HUES6 (cell line): ENCODE results near the gene C1orf35.

ENCODE experiments used
- H3K27ac ChIP-seq: 2 replicates; pipeline ENCODE4 v1.7.0; 2013; ENCODE audit warnings: low read depth, mild to moderate bottlenecking, low read length, inconsistent platforms
- H3K27me3 ChIP-seq: 2 replicates; pipeline ENCODE4 v1.6.1; 2013; ENCODE audit warnings: low read length; ENCODE audit not compliant: control insufficient read depth, insufficient read depth
- H3K36me3 ChIP-seq: 2 replicates; pipeline ENCODE4 v1.6.1; 2013; ENCODE audit warnings: low read length; ENCODE audit not compliant: control insufficient read depth, insufficient read depth
- H3K4me1 ChIP-seq: 2 replicates; pipeline ENCODE4 v1.6.1; 2013; ENCODE audit warnings: low read length; ENCODE audit not compliant: control insufficient read depth, insufficient read depth
- H3K4me3 ChIP-seq: 2 replicates; pipeline ENCODE4 v1.5.1; 2013; ENCODE audit warnings: low read depth, low read length
- H3K9ac ChIP-seq: one replicate; pipeline ENCODE4 v1.6.1; 2013; ENCODE audit warnings: mild to moderate bottlenecking, low read length
- H3K9me3 ChIP-seq: 2 replicates; pipeline ENCODE4 v1.6.1; 2013; ENCODE audit warnings: low read depth, low read length; ENCODE audit not compliant: control insufficient read depth, insufficient read depth

The C1orf35 gene

DNA sequence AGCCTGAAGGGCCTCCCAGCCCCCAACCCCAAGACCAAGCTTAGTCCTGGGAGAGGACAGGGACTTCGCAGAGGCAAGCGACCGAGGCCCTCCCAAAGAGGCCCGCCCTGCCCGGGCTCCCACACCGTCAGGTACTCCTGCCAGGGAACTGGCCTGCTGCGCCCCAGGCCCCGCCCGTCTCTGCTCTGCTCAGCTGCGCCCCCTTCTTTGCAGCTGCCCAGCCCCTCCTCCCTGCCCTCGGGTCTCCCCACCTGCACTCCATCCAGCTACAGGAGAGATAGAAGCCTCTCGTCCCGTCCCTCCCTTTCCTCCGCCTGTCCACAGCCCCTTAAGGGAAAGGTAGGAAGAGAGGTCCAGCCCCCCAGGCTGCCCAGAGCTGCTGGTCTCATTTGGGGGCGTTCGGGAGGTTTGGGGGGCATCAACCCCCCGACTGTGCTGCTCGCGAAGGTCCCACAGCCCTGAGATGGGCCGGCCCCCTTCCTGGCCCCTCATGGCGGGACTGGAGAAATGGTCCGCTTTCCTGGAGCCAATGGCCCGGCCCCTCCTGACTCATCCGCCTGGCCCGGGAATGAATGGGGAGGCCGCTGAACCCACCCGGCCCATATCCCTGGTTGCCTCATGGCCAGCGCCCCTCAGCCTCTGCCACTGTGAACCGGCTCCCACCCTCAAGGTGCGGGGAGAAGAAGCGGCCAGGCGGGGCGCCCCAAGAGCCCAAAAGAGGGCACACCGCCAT, 42.5 kb downstream of the C1orf35 start:
- Histone ChIP-seq H3K27ac (no peak overlapping the region), H3K9me3 (no peaks in the 10 kb centered on the region), H3K4me3 (peak overlapping the region; percentile 83), H3K36me3 (no peaks in the 10 kb centered on the region), H3K4me1 (peaks cover 26% of the 10 kb centered on the region; the same call in 1 of the 2 replicates), H3K9ac (peak overlapping the region; percentile 58), H3K27me3 (peaks cover 92% of the 10 kb centered on the region)

DNA sequence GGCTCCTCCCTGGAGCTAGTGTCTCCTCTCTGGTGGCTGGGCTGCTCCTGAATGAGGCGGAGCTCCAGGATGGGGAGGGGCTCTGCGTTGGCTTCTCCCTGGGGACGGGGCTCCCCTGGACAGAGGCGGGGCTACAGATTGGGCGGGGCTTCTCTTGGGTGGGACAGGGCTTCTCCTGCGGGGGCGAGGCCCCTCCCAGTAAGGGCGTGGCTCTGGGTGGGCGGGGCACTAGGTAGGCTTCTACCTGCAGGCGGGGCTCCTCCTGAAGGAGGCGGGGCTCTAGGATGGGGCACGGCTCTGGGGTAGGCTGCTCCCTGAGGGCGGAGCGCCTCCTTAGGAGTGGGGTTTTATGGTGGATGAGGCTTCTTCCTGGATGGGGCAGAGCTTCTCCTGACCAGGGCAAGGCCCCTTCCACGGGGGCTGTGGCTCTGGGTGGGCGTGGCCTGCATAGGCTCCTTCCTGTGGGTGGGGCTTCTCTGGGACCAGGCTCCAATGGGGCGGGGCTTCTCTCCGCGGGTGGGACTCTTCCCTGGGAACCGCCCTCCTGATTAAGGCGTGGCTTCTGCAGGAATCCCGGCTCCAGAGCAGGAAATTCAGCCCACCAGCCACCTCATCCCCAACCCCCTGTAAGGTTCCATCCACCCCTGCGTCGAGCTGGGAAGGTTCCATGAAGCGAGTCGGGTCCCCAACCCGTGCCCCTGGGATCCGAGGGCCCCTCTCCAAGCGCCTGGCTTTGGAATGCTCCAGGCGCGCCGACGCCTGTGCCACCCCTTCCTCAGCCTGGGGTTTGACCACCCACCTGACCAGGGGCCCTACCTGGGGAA, 43.3 kb downstream of the C1orf35 start:
- no peak overlapping the region for H3K27ac ChIP-seq
- H3K9ac ChIP-seq: peak overlapping the region; percentile 58
- no peaks in the 10 kb centered on the region for H3K36me3 ChIP-seq
- peaks cover 89% of the 10 kb centered on the region for H3K27me3 ChIP-seq
- peak overlapping the region; percentile 83 for H3K4me3 ChIP-seq
- H3K4me1 ChIP-seq: peaks cover 18% of the 10 kb centered on the region; the same call in 1 of the 2 replicates
- no peaks in the 10 kb centered on the region for H3K9me3 ChIP-seq

DNA sequence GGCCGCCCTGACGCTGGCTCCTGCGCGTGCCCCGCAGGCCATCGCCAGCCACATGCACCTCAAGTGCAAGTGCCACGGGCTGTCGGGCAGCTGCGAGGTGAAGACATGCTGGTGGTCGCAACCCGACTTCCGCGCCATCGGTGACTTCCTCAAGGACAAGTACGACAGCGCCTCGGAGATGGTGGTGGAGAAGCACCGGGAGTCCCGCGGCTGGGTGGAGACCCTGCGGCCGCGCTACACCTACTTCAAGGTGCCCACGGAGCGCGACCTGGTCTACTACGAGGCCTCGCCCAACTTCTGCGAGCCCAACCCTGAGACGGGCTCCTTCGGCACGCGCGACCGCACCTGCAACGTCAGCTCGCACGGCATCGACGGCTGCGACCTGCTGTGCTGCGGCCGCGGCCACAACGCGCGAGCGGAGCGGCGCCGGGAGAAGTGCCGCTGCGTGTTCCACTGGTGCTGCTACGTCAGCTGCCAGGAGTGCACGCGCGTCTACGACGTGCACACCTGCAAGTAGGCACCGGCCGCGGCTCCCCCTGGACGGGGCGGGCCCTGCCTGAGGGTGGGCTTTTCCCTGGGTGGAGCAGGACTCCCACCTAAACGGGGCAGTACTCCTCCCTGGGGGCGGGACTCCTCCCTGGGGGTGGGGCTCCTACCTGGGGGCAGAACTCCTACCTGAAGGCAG, 44.0 kb downstream of the C1orf35 start:
- no peaks in the 10 kb centered on the region for H3K36me3 ChIP-seq
- H3K4me1 ChIP-seq: peaks cover 13% of the 10 kb centered on the region; the same call in 1 of the 2 replicates
- peaks cover 85% of the 10 kb centered on the region for H3K27me3 ChIP-seq
- H3K9ac ChIP-seq: no peak overlapping the region
- peak overlapping the region; percentile 83 for H3K4me3 ChIP-seq
- no peaks in the 10 kb centered on the region for H3K9me3 ChIP-seq
- no peak overlapping the region for H3K27ac ChIP-seq

DNA sequence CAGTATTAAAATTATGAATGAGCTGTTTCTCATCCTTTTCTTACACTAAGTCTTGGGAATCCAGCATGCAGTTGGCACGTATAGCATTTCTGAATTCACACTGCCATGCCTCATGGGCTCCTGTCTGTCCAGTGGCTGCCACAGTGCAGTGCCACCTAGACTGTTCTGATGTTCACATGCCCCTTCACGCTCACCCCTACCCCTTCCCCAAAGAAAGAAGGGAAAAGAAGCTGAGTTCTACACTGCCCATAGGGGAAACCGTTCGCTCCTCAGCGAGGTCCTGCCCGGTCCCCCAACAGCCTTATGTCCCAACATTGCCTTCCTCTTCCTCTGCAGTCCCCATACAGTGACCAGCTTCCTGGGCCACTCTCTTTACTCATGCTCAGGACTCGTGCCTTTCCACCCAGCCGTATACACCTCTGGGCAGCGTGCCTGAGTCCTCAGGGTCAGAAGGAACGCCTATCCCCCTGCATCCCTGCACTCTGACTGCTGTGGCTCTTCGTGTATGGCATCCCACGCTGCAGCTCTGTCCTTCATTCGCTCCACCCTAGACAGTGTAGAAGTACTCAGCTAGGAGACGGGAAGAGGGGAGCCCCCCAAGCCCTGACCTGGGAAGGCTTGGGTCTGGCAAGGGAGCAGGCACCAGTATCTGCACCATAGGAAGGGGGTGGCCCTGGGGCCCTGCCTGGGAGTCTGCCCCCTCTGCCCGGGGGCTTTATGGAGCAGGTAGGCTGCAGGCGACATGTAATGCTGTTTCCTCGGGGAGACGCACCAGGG, 44.8 kb downstream of the C1orf35 start:
- Histone ChIP-seq H3K36me3 (no peaks in the 10 kb centered on the region), H3K27me3 (peaks cover 85% of the 10 kb centered on the region)

More for the DNA sequence above, 44.8 kb downstream of the C1orf35 start:
- peak overlapping the region; percentile 83; the same call in 1 of the 2 replicates for H3K4me3 ChIP-seq
- H3K9me3 ChIP-seq: no peaks in the 10 kb centered on the region
- H3K9ac ChIP-seq: no peak overlapping the region
- no peak overlapping the region for H3K27ac ChIP-seq
- peaks cover 6% of the 10 kb centered on the region; the same call in 1 of the 2 replicates for H3K4me1 ChIP-seq
